ENCODE measurements around the gene ISLR2.

ISLR2 gene

DNA sequence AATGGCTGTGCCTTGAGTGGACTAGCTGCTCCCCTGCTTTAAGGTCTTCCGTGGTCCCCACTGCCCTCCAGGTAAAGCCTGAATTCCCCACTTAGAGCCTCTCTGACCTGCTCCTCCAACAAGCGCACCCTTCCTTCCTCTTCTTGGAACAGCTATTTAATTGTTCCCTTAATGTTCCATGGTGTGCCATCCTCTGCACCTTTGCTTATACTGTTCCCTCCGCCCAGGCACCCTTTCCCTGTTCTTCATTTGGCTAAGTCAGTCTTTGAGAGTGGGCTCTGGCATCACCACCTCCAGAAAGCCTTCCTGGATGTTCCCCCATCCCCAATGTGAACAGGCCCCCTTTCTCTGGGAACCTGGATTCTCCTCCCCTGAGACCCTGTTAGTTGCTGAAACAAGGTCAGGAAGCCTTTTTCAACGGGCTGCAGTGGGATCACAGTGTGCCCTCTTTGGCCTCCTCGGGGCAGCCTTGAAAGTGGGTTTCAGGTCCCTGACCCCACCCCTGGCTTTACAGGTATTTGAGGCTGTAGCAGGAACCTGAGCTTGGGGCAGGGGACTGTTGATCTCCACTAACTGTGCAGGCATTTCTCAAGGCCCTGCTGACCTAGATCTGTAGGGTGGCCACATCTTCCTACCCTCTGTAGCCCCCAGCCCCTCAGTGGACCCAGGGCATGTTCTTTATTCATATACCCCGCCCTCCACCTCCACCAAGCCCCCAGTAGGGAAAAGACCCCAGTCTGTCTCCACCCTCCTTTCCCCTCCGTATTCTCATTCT lies 48.1 kb downstream of the ISLR2 start (continued):
- TF ChIP-seq, protein P1, sequence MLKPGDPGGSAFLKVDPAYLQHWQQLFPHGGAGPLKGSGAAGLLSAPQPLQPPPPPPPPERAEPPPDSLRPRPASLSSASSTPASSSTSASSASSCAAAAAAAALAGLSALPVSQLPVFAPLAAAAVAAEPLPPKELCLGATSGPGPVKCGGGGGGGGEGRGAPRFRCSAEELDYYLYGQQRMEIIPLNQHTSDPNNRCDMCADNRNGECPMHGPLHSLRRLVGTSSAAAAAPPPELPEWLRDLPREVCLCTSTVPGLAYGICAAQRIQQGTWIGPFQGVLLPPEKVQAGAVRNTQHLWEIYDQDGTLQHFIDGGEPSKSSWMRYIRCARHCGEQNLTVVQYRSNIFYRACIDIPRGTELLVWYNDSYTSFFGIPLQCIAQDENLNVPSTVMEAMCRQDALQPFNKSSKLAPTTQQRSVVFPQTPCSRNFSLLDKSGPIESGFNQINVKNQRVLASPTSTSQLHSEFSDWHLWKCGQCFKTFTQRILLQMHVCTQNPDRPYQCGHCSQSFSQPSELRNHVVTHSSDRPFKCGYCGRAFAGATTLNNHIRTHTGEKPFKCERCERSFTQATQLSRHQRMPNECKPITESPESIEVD (tag by site-specific recombination; IDR thresholded peaks at IDR 0.05), result no peak
- TF ChIP-seq ZNF473 (tag by site-specific recombination; IDR thresholded peaks at IDR 0.05) (no peak), ZNF311 (tag by site-specific recombination; IDR thresholded peaks at IDR 0.05; ENCODE audit: borderline replicate concordance) (no peak), ZNF600 (tag by site-specific recombination; IDR thresholded peaks at IDR 0.05) (no peak), ZBTB20 (tag by site-specific recombination; IDR thresholded peaks at IDR 0.05) (no peak), ZNF529 (tag by site-specific recombination; IDR thresholded peaks at IDR 0.05; ENCODE audit: insufficient replicate concordance) (no peak)

GRCh38 chr15:74179101-74179841 lies 48.9 kb downstream of the ISLR2 start:
- TF ChIP-seq ZFHX2 (tag by site-specific recombination; conservative IDR thresholded peaks at IDR 0.05) (peak; percentile 71), YY2 (tag by site-specific recombination; IDR thresholded peaks at IDR 0.05) (no peak), EGR2 (tag by site-specific recombination; IDR thresholded peaks at IDR 0.05; ENCODE audit: low read depth) (peak; percentile 34; the same call in 1 of the 2 replicates), ZIC2 (tag by site-specific recombination; IDR thresholded peaks at IDR 0.05) (no peak; the same call in 1 of the 2 replicates), ZNF10 (tag by site-specific recombination; IDR thresholded peaks at IDR 0.05) (no peak), ZNF624 (tag by site-specific recombination; IDR thresholded peaks at IDR 0.05) (no peak), PRDM1 (tag by site-specific recombination; IDR thresholded peaks at IDR 0.05) (no peak), ZNF692 (tag by site-specific recombination; IDR thresholded peaks at IDR 0.05) (no peak), ZBTB48 (tag by site-specific recombination; IDR thresholded peaks at IDR 0.05) (no peak), ZNF626 (tag by site-specific recombination; IDR thresholded peaks at IDR 0.05) (no peak), ZNF341 (tag by site-specific recombination; IDR thresholded peaks at IDR 0.05; ENCODE audit: low read depth) (0 out of 2 replicates have a peak, but pooled peaks have one; percentile 12), ZNF600 (tag by site-specific recombination; IDR thresholded peaks at IDR 0.05) (peak; percentile 36; the same call in 1 of the 2 replicates), ZNF274 (IDR thresholded peaks at IDR 0.05; ENCODE audit: low read length) (no peak), ZNF274 (tag by site-specific recombination; IDR thresholded peaks at IDR 0.05; ENCODE audit: borderline replicate concordance) (no peak), ZSCAN30 (tag by site-specific recombination; IDR thresholded peaks at IDR 0.05) (no peak), SP7 (tag by site-specific recombination; IDR thresholded peaks at IDR 0.05) (peak; percentile 26; the same call in 1 of the 2 replicates), ZNF146 (tag by site-specific recombination; IDR thresholded peaks at IDR 0.05) (no peak), ZBTB20 (tag by site-specific recombination; IDR thresholded peaks at IDR 0.05) (no peak), GLIS2 (tag by site-specific recombination; IDR thresholded peaks at IDR 0.05) (no peak)
- TF ChIP-seq, protein P2, sequence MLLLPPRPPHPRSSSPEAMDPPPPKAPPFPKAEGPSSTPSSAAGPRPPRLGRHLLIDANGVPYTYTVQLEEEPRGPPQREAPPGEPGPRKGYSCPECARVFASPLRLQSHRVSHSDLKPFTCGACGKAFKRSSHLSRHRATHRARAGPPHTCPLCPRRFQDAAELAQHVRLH (tag by site-specific recombination; IDR thresholded peaks at IDR 0.05), result no peak
- TF ChIP-seq, protein P3, sequence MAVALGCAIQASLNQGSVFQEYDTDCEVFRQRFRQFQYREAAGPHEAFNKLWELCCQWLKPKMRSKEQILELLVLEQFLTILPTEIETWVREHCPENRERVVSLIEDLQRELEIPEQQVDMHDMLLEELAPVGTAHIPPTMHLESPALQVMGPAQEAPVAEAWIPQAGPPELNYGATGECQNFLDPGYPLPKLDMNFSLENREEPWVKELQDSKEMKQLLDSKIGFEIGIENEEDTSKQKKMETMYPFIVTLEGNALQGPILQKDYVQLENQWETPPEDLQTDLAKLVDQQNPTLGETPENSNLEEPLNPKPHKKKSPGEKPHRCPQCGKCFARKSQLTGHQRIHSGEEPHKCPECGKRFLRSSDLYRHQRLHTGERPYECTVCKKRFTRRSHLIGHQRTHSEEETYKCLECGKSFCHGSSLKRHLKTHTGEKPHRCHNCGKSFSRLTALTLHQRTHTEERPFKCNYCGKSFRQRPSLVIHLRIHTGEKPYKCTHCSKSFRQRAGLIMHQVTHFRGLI (tag by site-specific recombination; IDR thresholded peaks at IDR 0.05), result no peak
- Histone ChIP-seq H3K4me3 (ENCODE audit: low read depth, low read length) (no peak overlapping the region), H3K4me1 (ENCODE audit: control insufficient read depth, insufficient read depth, low read length) (peaks cover 13% of the 10 kb centered on the region), H3K27ac (ENCODE audit: extremely low read depth, low read depth, low read length) (no peak overlapping the region; the same call in 1 of the 2 replicates), H3K9me3 (ENCODE audit: control insufficient read depth, insufficient read depth, low read depth, low read length) (no peaks in the 10 kb centered on the region), H3K36me3 (ENCODE audit: control insufficient read depth in 2 of 2, insufficient read depth in 1 of 2, low read length in 2 of 2) (peaks cover 0 to 8% of the 10 kb centered on the region in 2 experiments; a peak in 1 of 3 replicates)
- ChIA-PET POLR2A (interaction anchor here (2.9 to 3.5 kb wide), 2 partner anchors 17 to 22 kb away, joined by 18 to 21 read pairs; partner anchors contain the start of gene STRA6), CTCF (interaction anchor here (1.4 kb wide), 1 partner anchor 60 kb away, joined by 3 read pairs; no protein-coding TSS in a partner anchor)

All from HEK293 (cell line).